ENCODE data around the gene ANKFY1.

GRCh38 chr17:4267402-4267801 lies 3.6 kb upstream of the ANKFY1 start:
- TF ChIP-seq RAD21 (IDR thresholded peaks at IDR 0.05; ENCODE audit: low read length), result no peak
- TF ChIP-seq, protein P1, sequence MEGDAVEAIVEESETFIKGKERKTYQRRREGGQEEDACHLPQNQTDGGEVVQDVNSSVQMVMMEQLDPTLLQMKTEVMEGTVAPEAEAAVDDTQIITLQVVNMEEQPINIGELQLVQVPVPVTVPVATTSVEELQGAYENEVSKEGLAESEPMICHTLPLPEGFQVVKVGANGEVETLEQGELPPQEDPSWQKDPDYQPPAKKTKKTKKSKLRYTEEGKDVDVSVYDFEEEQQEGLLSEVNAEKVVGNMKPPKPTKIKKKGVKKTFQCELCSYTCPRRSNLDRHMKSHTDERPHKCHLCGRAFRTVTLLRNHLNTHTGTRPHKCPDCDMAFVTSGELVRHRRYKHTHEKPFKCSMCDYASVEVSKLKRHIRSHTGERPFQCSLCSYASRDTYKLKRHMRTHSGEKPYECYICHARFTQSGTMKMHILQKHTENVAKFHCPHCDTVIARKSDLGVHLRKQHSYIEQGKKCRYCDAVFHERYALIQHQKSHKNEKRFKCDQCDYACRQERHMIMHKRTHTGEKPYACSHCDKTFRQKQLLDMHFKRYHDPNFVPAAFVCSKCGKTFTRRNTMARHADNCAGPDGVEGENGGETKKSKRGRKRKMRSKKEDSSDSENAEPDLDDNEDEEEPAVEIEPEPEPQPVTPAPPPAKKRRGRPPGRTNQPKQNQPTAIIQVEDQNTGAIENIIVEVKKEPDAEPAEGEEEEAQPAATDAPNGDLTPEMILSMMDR (IDR thresholded peaks at IDR 0.05), result no peak
- no peak for TF ChIP-seq CHD2 (IDR thresholded peaks at IDR 0.05; ENCODE audit: low read length, partially characterized antibody)
- no peak for TF ChIP-seq REST (IDR thresholded peaks at IDR 0.05; ENCODE audit: low read depth, low read length)

Data from SK-N-SH (cell line).